PC-3 (cell line): ENCODE results near the gene TNRC6B. TPM values are rescaled to one million over a fixed set of nuclear protein-coding genes. Genes with fewer than 3 reads are reported as not detected.

Experiments
- ATAC-seq: fragments of 200-7000 bp; cut with Tn5 transposase; 2 replicates; pipeline ENCODE4 v1.9.1; 2020; ENCODE audit warnings: mild to moderate bottlenecking, moderate library complexity
- BruUV-seq: library from RNA; stranded (reverse); fragments of 400-500 nt; replicated peaks from 2 replicates; lab custom pipeline; 2021; lab: Mats Ljungman, UMichigan
- CTCF ChIA-PET: fragments of 300-600 bp; sonication (Branson Sonifier 250); formaldehyde crosslinking; loops from one replicate; lab custom pipeline; 2022; ENCODE audit warnings: antibody characterized with exemption; lab: Charles Lee
- POLR2A ChIA-PET: fragments of 300-600 bp; sonication (Branson Sonifier 250); formaldehyde crosslinking; loops from one replicate; lab custom pipeline; 2022; ENCODE audit warnings: antibody characterized with exemption; ENCODE audit not compliant: unreplicated experiment; lab: Charles Lee
- DNase-seq: peaks from one replicate; pipeline ENCODE4 v3.0.0-alpha.2; 2015
- H2AFZ ChIP-seq: fragments of 300-600 bp; sonication (generic); 2 replicates; pipeline ENCODE4 v1.6.0; 2016; ENCODE audit warnings: antibody characterized with exemption, low read length
- H3F3A ChIP-seq: fragments of 300-600 bp; sonication (generic); one replicate; pipeline ENCODE4 v1.6.0; 2017; ENCODE audit warnings: antibody characterized with exemption, low read length, control low read depth, mild to moderate bottlenecking; ENCODE audit not compliant: unreplicated experiment
- H3K27ac ChIP-seq: fragments of 300-600 bp; sonication (generic); 2 replicates; pipeline ENCODE4 v1.5.1; 2016; ENCODE audit warnings: mild to moderate bottlenecking, low read length
- H3K27me3 ChIP-seq: fragments of 300-600 bp; sonication (generic); 2 replicates; pipeline ENCODE4 v1.6.1; 2016; ENCODE audit warnings: low read length, mixed read lengths
- H3K36me3 ChIP-seq: fragments of 300-600 bp; sonication (generic); 2 replicates; pipeline ENCODE4 v1.6.1; 2016; ENCODE audit warnings: low read depth, mixed run types, low read length, mixed read lengths
- H3K4me1 ChIP-seq: fragments of 300-600 bp; sonication (generic); 2 replicates; pipeline ENCODE4 v1.5.1; 2016; ENCODE audit warnings: low read length; ENCODE audit not compliant: insufficient read depth
- H3K4me2 ChIP-seq: fragments of 300-600 bp; sonication (generic); 2 replicates; pipeline ENCODE4 v1.6.0; 2016; ENCODE audit warnings: low read length
- H3K4me3 ChIP-seq: fragments of 300-600 bp; sonication (generic); 2 replicates; pipeline ENCODE4 v1.5.1; 2016; ENCODE audit warnings: mild to moderate bottlenecking, low read length, mixed read lengths
- H3K79me2 ChIP-seq: fragments of 300-600 bp; sonication (generic); 2 replicates; pipeline ENCODE4 v1.6.1; 2017; ENCODE audit warnings: low read length, mixed read lengths
- H3K9ac ChIP-seq: fragments of 300-600 bp; sonication (generic); 2 replicates; pipeline ENCODE4 v1.6.0; 2016; ENCODE audit warnings: mild to moderate bottlenecking, low read length
- H3K9me2 ChIP-seq: fragments of 300-600 bp; sonication (generic); replicated peaks from 2 replicates; pipeline ENCODE4 v1.6.1; 2016; ENCODE audit warnings: mixed run types, low read length, mixed read lengths
- H3K9me3 ChIP-seq: fragments of 300-600 bp; sonication (generic); 2 replicates; pipeline ENCODE4 v1.6.1; 2016; ENCODE audit warnings: low read length, mixed read lengths
- H4K20me1 ChIP-seq: fragments of 300-600 bp; sonication (generic); 2 replicates; pipeline ENCODE4 v1.6.1; 2016; ENCODE audit warnings: low read length, mixed read lengths
- EZH2 ChIP-seq: fragments of 300-600 bp; sonication (generic); IDR thresholded peaks from one replicate; pipeline ENCODE4 v1.6.1; 2017; ENCODE audit warnings: antibody characterized with exemption, mild to moderate bottlenecking, low read length; ENCODE audit not compliant: unreplicated experiment
- EZH2phosphoT487 ChIP-seq: fragments of 300-600 bp; sonication (generic); IDR thresholded peaks from 2 replicates; pipeline ENCODE4 v1.6.1; 2018; ENCODE audit warnings: mild to moderate bottlenecking, antibody characterized with exemption, low read length, borderline replicate concordance
- intact Hi-C: fragments of 100-400 bp; cut with micrococcal nuclease; formaldehyde crosslinking; loops from 2 replicates; pipeline ENCODE4 v1.9.0; 2023
- total RNA-seq: library from RNA; depleted of rRNA; stranded (reverse); fragments of >200 nt; gene quantifications from 2 replicates; pipeline ENCODE4 v1.2.3, GENCODE V29; 2014
- TF ChIP-seq, protein P1 (sequence below): fragments of 300-600 bp; sonication (generic); conservative IDR thresholded peaks from 2 replicates; pipeline ENCODE4 v1.5.1; 2017; ENCODE audit warnings: antibody characterized with exemption, low read depth, mild to moderate bottlenecking, low read length

Gene TNRC6B
- total RNA-seq, 1 experiment from 2014 or later = 21.3 TPM

DNA sequence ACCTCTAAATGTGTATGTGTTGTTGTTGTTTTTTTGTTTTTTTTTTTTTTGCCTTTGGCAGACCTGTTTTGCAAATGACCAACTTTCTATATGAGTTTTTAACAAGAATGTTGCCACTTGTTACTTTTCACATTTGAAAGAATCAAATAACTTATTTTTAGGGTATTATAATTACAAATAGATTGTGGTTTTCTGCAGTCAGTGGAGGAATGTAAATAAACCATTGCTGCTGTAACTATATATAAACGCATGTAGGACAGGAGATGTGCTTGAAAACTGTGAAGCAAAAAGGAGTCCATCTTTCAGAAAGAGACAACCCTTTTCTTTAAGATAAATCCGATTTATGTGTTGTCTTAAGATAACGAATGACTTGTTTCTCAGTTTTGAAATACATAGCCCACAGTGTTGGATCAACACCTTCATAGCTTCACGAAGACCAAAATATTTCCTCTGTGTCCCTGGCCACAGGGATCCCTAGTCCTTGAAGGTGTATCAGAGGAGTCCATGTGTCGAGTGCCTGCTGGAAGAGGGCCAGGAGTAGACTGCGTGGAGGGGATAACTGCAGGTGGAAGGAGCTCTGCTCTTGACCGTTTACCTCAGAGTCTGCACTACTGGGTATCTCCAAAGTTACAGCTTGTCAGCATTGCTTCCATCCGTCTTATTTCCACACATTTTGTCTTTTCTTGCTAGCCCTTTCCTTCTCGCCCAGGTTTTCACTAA, 24.7 kb downstream of the TNRC6B start:
- intact Hi-C loops = no loop called here
- CTCF ChIA-PET = no interaction called here
- Histone ChIP-seq H3K4me1 (peaks cover 3% of the 10 kb centered on the region; the same call in 1 of the 2 replicates), H3K27ac (no peak overlapping the region), H3K9ac (no peak overlapping the region), H3K9me2 (no peaks in the 10 kb centered on the region), H2AFZ (no peak overlapping the region), H3K27me3 (no peaks in the 10 kb centered on the region), H3K79me2 (peaks cover 82% of the 10 kb centered on the region), H3K9me3 (no peaks in the 10 kb centered on the region), H3K36me3 (no peaks in the 10 kb centered on the region), H4K20me1 (no peaks in the 10 kb centered on the region), H3K4me2 (no peak overlapping the region), H3F3A (no peaks in the 10 kb centered on the region), H3K4me3 (no peak overlapping the region)
- POLR2A ChIA-PET = interaction anchor here (0.7 kb wide), 1 partner anchor 9 kb away, joined by 20 read pairs; no protein-coding TSS in a partner anchor
- ATAC-seq (no peak), DNase-seq (no peak)
- no TSS peak for BruUV-seq
- TF ChIP-seq EZH2phosphoT487 (no peak), EZH2 (no peak)
- TF ChIP-seq, protein P1, sequence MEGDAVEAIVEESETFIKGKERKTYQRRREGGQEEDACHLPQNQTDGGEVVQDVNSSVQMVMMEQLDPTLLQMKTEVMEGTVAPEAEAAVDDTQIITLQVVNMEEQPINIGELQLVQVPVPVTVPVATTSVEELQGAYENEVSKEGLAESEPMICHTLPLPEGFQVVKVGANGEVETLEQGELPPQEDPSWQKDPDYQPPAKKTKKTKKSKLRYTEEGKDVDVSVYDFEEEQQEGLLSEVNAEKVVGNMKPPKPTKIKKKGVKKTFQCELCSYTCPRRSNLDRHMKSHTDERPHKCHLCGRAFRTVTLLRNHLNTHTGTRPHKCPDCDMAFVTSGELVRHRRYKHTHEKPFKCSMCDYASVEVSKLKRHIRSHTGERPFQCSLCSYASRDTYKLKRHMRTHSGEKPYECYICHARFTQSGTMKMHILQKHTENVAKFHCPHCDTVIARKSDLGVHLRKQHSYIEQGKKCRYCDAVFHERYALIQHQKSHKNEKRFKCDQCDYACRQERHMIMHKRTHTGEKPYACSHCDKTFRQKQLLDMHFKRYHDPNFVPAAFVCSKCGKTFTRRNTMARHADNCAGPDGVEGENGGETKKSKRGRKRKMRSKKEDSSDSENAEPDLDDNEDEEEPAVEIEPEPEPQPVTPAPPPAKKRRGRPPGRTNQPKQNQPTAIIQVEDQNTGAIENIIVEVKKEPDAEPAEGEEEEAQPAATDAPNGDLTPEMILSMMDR = no peak

DNA sequence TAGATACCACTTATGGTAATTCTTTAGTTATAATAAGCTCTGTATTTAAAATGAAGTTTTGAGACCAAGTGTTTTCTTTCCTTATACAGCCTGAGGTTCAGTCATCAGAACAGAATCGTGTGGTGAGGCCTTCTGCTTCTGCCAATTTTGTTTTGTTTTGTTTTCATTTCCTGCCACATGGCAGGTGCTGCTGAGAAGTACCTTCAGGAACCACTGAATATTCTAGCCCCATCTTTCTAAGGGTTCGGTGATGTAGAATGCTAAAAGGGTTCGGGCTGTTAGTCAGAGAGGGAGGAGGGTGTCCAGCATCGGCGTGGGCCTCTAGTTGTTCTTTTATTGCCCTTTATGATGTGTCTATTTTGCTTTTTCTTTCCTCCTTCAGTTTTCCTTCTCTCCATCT, 25.8 kb downstream of the TNRC6B start:
- H2AFZ ChIP-seq = no peak overlapping the region
- no peak overlapping the region for H3K4me2 ChIP-seq
- ATAC-seq = no peak

More for the DNA sequence above, 25.8 kb downstream of the TNRC6B start:
- no peak overlapping the region for H3K27ac ChIP-seq
- no peak overlapping the region for H3K9ac ChIP-seq
- H3K27me3 ChIP-seq = no peaks in the 10 kb centered on the region
- H3K9me3 ChIP-seq = no peaks in the 10 kb centered on the region
- ChIA-PET CTCF (no interaction called here), POLR2A (no interaction called here)
- no peak overlapping the region for H3K4me3 ChIP-seq
- no peaks in the 10 kb centered on the region for H4K20me1 ChIP-seq
- H3F3A ChIP-seq = no peaks in the 10 kb centered on the region
- TF ChIP-seq, protein P1 = no peak
- TF ChIP-seq EZH2phosphoT487 (no peak), EZH2 (no peak)
- DNase-seq = no peak
- H3K36me3 ChIP-seq = no peaks in the 10 kb centered on the region
- H3K4me1 ChIP-seq = no peaks in the 10 kb centered on the region
- no TSS peak for BruUV-seq
- no peaks in the 10 kb centered on the region for H3K9me2 ChIP-seq
- intact Hi-C loops = no loop called here
- H3K79me2 ChIP-seq = peaks cover 70% of the 10 kb centered on the region
